Neural progenitor cell (in vitro differentiated cells): ENCODE measurements around the gene TYSND1. TPM values are rescaled to one million over a fixed set of nuclear protein-coding genes. Genes with fewer than 3 reads are reported as not detected.
"Not testable (repeated sequence)": the region's sequence is repeated elsewhere in the genome, so short reads cannot be mapped to it uniquely, and the experiment has no call there.

Experiments
- DNase-seq: peaks from one replicate; pipeline ENCODE4 v3.0.0-alpha.2; 2016; ENCODE audit warnings: low spot score
- H2AFZ ChIP-seq: fragments of 200-600 bp; sonication (generic); replicated peaks from 2 replicates; pipeline ENCODE4 v1.6.1; 2016; ENCODE audit warnings: antibody characterized with exemption
- H3F3A ChIP-seq: fragments of 200-600 bp; sonication (generic); 2 replicates; pipeline ENCODE4 v1.6.1; 2016; ENCODE audit warnings: antibody characterized with exemption, low read depth
- H3K27ac ChIP-seq: fragments of 200-600 bp; sonication (generic); 2 replicates; pipeline ENCODE4 v1.5.1; 2016; ENCODE audit warnings: mild to moderate bottlenecking
- H3K27me3 ChIP-seq: fragments of 200-600 bp; sonication (generic); 2 replicates; pipeline ENCODE4 v1.6.1; 2016; ENCODE audit warnings: mild to moderate bottlenecking, moderate library complexity
- H3K36me3 ChIP-seq: fragments of 200-600 bp; sonication (generic); 2 replicates; pipeline ENCODE4 v1.5.1; 2016
- H3K4me1 ChIP-seq: fragments of 200-600 bp; sonication (generic); 2 replicates; pipeline ENCODE4 v1.6.1; 2016; ENCODE audit warnings: mixed run types
- H3K4me2 ChIP-seq: fragments of 200-600 bp; sonication (generic); 2 replicates; pipeline ENCODE4 v1.6.1; 2016
- H3K4me3 ChIP-seq: fragments of 200-600 bp; sonication (generic); 2 replicates; pipeline ENCODE4 v1.5.1; 2016
- H3K79me2 ChIP-seq: fragments of 200-600 bp; sonication (generic); 2 replicates; pipeline ENCODE4 v1.6.1; 2016; ENCODE audit warnings: low read depth
- H3K9ac ChIP-seq: fragments of 200-600 bp; sonication (generic); 2 replicates; pipeline ENCODE4 v1.6.1; 2016
- H3K9me3 ChIP-seq: fragments of 200-600 bp; sonication (generic); 2 replicates; pipeline ENCODE4 v1.5.1; 2016; ENCODE audit warnings: low read depth
- H4K20me1 ChIP-seq: fragments of 200-600 bp; sonication (generic); 2 replicates; pipeline ENCODE4 v1.6.1; 2016; ENCODE audit warnings: low read depth
- H3K27ac Mint-ChIP-seq: 3 replicates; pipeline ENCODE4 v1.8.0; 2021; ENCODE audit warnings: mixed read lengths
- H3K27me3 Mint-ChIP-seq: 2 replicates; pipeline ENCODE4 v1.8.0; 2022; ENCODE audit warnings: low read depth, mild to moderate bottlenecking, inconsistent platforms, moderate library complexity, mixed read lengths; ENCODE audit not compliant: insufficient read depth
- H3K36me3 Mint-ChIP-seq: 3 replicates; pipeline ENCODE4 v1.8.0; 2021; ENCODE audit warnings: mixed read lengths
- H3K4me1 Mint-ChIP-seq: 3 replicates; pipeline ENCODE4 v1.8.0; 2021; ENCODE audit warnings: mixed read lengths
- H3K4me3 Mint-ChIP-seq: 3 replicates; pipeline ENCODE4 v1.8.0; 2021; ENCODE audit warnings: mild to moderate bottlenecking, moderate library complexity, mixed read lengths
- H3K9me3 Mint-ChIP-seq: 3 replicates; pipeline ENCODE4 v1.8.0; 2020; ENCODE audit warnings: mixed read lengths
- EZH2 ChIP-seq: fragments of 200-600 bp; sonication (generic); IDR thresholded peaks from 2 replicates; pipeline ENCODE4 v1.6.1; 2017; ENCODE audit warnings: antibody characterized with exemption, mild to moderate bottlenecking, moderate library complexity
- EZH2phosphoT487 ChIP-seq: fragments of 200-600 bp; sonication (generic); IDR thresholded peaks from 2 replicates; pipeline ENCODE4 v1.6.1; 2017; ENCODE audit warnings: antibody characterized with exemption
- total RNA-seq: library from RNA; depleted of rRNA; stranded (reverse); fragments of >200 nt; gene quantifications from 2 replicates; pipeline ENCODE4 v1.2.3, GENCODE V29; 2015; ENCODE audit warnings: low replicate concordance
- TF ChIP-seq, protein P1 (sequence below): fragments of 200-600 bp; sonication (generic); IDR thresholded peaks from 2 replicates; pipeline ENCODE4 v1.5.1; 2017; ENCODE audit warnings: antibody characterized with exemption, mild to moderate bottlenecking

Gene TYSND1
- total RNA-seq, 1 donor from 2014 or later, result 7.7 TPM

DNA sequence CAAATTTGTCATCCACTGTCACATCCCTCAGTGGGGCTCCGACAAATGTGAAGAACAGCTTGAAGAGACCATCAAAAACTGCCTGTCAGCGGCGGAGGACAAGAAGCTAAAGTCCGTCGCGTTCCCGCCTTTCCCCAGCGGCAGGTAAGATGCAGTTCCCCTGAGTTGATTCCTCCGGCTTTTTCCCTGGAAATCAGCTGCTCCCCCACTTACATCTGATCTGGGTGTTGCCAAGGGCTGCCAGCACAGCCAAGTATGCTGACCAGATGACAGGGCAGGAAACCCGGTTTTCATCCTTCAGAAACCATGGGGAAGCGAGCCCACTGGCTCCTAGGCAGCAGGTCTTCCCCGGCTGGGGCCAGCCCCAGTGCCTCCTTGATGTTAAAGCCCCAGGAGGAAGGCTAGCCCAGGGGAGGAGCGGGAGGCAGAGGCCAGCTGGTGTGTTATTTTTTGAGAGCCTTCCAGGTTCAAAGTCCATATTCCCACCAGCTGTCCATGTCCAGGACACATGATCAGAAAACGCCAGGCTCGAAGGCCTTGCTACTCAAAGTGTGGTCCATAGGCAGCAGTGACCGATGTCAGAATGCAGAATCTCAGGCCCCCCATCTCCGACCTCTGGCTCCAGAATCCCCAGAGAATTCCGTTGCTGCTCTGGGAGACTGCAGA, 37.3 kb downstream of the TYSND1 start:
- Histone ChIP-seq H3K9ac (no peak overlapping the region), H3K4me2 (no peak overlapping the region), H3K36me3 (no peaks in the 10 kb centered on the region), H3F3A (no peaks in the 10 kb centered on the region), H3K27me3 (no peaks in the 10 kb centered on the region), H3K27ac (no peak overlapping the region), H3K79me2 (no peaks in the 10 kb centered on the region), H2AFZ (no peak overlapping the region), H3K9me3 (no peaks in the 10 kb centered on the region), H4K20me1 (no peaks in the 10 kb centered on the region), H3K4me3 (no peak overlapping the region), H3K4me1 (peaks cover 9% of the 10 kb centered on the region)
- TF ChIP-seq EZH2 (no peak), EZH2phosphoT487 (no peak)
- TF ChIP-seq, protein P1, sequence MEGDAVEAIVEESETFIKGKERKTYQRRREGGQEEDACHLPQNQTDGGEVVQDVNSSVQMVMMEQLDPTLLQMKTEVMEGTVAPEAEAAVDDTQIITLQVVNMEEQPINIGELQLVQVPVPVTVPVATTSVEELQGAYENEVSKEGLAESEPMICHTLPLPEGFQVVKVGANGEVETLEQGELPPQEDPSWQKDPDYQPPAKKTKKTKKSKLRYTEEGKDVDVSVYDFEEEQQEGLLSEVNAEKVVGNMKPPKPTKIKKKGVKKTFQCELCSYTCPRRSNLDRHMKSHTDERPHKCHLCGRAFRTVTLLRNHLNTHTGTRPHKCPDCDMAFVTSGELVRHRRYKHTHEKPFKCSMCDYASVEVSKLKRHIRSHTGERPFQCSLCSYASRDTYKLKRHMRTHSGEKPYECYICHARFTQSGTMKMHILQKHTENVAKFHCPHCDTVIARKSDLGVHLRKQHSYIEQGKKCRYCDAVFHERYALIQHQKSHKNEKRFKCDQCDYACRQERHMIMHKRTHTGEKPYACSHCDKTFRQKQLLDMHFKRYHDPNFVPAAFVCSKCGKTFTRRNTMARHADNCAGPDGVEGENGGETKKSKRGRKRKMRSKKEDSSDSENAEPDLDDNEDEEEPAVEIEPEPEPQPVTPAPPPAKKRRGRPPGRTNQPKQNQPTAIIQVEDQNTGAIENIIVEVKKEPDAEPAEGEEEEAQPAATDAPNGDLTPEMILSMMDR, result no peak
- Mint-ChIP-seq H3K4me1 (peaks cover 12% of the 10 kb centered on the region), H3K27ac (no peak overlapping the region), H3K27me3 (peaks cover 4% of the 10 kb centered on the region), H3K4me3 (no peak overlapping the region), H3K9me3 (no peaks in the 10 kb centered on the region), H3K36me3 (peaks cover 35% of the 10 kb centered on the region)
- DNase-seq, result no peak

DNA sequence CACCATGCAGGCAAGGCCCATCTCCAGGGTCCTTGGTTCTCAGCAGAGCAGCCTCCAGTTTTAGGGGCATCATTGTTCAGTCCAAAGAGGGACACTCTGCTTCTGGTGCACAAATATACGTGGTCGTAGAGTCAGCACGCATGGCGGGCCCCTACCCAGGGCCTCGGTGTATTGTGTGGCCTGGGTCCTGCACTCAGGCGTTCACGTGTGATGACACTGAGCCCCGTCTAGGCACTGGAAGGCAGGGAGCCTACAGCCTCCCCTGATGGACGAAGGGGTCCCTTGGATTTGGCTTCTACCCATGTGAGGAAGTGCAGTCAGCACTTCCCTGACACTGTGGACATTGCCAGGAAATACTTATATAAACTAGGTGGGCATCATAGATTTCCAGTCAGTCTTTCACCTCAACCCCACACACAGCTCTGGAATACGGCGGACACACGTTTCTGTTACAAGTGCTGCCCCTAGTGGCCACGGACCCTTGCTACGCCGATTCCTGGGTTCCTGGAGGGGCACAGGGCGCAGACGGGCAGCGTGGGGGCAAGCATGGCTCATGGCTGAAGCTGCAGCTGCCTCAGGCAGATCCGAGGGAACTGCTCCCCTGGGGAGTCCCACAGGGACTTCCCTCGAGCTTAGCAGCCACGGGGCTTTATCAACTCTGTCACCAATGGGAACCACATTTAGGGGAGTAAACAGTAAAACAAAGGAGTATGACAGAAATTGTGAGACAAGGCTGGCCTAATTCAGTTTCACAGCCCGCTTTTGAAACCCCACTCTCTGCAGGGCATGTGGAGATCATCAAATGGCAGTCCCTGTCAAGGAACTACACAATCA, 39.3 kb downstream of the TYSND1 start:
- Histone ChIP-seq H2AFZ (no peak overlapping the region), H3K9me3 (no peaks in the 10 kb centered on the region), H3K4me3 (no peak overlapping the region), H3K79me2 (no peaks in the 10 kb centered on the region), H3K4me2 (no peak overlapping the region), H3K9ac (no peak overlapping the region), H3F3A (no peaks in the 10 kb centered on the region), H3K27me3 (no peaks in the 10 kb centered on the region), H3K36me3 (peaks cover 4% of the 10 kb centered on the region), H3K4me1 (peaks cover 9% of the 10 kb centered on the region), H3K27ac (no peak overlapping the region), H4K20me1 (no peaks in the 10 kb centered on the region)
- peaks cover 4% of the 10 kb centered on the region for H3K27me3 Mint-ChIP-seq
- TF ChIP-seq EZH2phosphoT487, result no peak
- TF ChIP-seq, protein P1, result peak; percentile 76
- peaks cover 12% of the 10 kb centered on the region for H3K4me1 Mint-ChIP-seq
- H3K4me3 Mint-ChIP-seq, result peak overlapping the region; percentile 35
- peak; percentile 76 for DNase-seq
- peaks cover 31% of the 10 kb centered on the region for H3K36me3 Mint-ChIP-seq
- no peak overlapping the region for H3K27ac Mint-ChIP-seq
- H3K9me3 Mint-ChIP-seq, result no peaks in the 10 kb centered on the region

DNA sequence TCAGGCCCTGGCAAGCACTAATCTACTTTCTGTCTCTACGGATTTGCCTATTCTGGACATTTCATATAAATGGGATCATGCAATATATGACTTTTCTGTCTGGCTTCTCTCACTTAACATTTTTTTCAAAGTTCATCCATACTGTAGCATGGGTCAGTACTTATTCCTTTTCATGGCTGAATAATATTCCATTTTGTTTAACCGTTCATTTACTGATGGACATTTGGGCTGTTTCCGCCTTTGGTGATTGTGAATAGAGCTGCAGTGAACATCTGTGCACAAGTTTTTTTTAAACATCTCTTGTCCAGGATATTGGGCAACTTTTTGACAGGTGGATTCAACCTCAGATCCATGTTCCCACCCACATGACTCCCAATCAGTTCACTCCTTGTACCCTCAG, 44.8 kb downstream of the TYSND1 start:
- no peaks in the 10 kb centered on the region for H3K9me3 ChIP-seq
- Mint-ChIP-seq H3K4me1 (peaks cover 12% of the 10 kb centered on the region), H3K36me3 (peaks cover 52% of the 10 kb centered on the region), H3K27me3 (peaks cover 6% of the 10 kb centered on the region), H3K9me3 (no peaks in the 10 kb centered on the region), H3K4me3 (no peak overlapping the region), H3K27ac (no peak overlapping the region)
- H3K27me3 ChIP-seq, result no peaks in the 10 kb centered on the region
- no peak overlapping the region for H2AFZ ChIP-seq
- no peak overlapping the region for H3K9ac ChIP-seq
- H3K27ac ChIP-seq, result no peak overlapping the region
- H3K79me2 ChIP-seq, result no peaks in the 10 kb centered on the region
- no peaks in the 10 kb centered on the region for H4K20me1 ChIP-seq
- no peaks in the 10 kb centered on the region for H3F3A ChIP-seq
- peaks cover 9% of the 10 kb centered on the region for H3K4me1 ChIP-seq
- no peak for DNase-seq
- H3K4me3 ChIP-seq, result no peak overlapping the region
- no peak for TF ChIP-seq EZH2
- H3K4me2 ChIP-seq, result no peak overlapping the region
- H3K36me3 ChIP-seq, result peaks cover 10% of the 10 kb centered on the region

DNA sequence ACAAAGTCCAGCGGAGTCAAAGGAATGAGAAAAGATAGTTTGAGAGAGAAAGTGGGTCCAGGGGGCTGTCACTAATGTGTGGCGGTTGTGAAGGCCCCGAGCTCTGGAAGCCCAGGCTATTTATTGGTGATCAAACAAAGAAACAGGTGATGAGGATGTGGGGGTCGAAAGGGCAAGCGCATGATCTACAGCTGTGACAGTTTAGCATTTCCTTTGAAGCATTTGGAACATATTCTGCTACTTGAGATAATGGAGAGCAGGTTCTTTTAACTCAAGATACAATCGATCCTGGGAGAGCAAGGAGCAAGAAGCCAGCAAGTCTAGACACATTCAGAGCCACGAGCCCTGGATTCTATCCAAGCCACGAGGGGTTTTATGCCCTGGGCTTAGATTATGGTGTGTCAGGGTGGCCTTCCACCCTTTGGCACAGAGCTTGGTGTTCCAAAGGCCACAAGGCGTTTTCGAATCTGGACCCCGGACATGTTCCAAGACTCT, 45.4 kb downstream of the TYSND1 start:
- H3F3A ChIP-seq, H3K36me3 ChIP-seq, DNase-seq, H3K27ac Mint-ChIP-seq, H3K4me3 Mint-ChIP-seq, H4K20me1 ChIP-seq, H3K4me3 ChIP-seq, H3K9ac ChIP-seq, H3K4me1 ChIP-seq, H3K9me3 ChIP-seq, H3K79me2 ChIP-seq, H3K27ac ChIP-seq, H3K27me3 ChIP-seq, H2AFZ ChIP-seq, H3K9me3 Mint-ChIP-seq, H3K27me3 Mint-ChIP-seq, H3K4me2 ChIP-seq: not testable (repeated sequence)
- H3K4me1 Mint-ChIP-seq, result peaks cover 12% of the 10 kb centered on the region
- H3K36me3 Mint-ChIP-seq, result peaks cover 55% of the 10 kb centered on the region
